CD4-positive, alpha-beta T cell treated with Interleukin-21 for 1 hour (primary cell): Measurements from ENCODE around the gene PLCB1.
A peak's percentile ranks its signal among the peaks of the same experiment; 100 is the strongest.

ENCODE experiments used
- DNase-seq: peaks from one replicate; pipeline ENCODE4 v3.0.0-alpha.2; 2020

The PLCB1 gene

DNA sequence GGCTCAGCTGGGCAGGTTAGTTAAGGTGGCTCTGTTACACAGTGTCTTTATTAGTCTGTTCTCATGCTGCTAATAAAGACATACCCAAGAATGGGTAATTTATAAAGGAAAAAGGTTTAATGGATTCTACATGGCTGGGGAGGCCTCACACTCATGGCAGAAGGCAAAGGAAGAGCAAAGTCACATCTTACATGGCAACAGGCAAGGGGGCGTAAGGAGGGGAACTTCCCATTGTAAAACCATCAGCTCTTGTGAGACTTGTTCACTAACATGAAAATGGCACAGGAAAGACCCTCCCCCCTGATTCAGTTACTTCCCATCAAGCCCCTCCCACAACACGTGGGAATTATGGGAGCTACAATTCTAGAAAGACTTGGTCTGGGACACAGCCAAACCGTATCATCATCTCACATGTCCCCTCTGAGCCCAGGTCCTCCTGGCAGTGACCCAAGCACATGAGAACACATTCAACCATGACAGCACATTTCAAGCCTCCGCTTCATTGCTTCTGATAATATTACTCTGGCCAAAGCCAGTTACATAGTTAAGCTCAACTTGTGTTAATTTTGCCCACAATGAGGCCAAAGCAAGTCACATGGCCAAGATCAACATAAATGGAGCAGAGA, 383.9 kb downstream of the PLCB1 start:
- no peak for DNase-seq

DNA sequence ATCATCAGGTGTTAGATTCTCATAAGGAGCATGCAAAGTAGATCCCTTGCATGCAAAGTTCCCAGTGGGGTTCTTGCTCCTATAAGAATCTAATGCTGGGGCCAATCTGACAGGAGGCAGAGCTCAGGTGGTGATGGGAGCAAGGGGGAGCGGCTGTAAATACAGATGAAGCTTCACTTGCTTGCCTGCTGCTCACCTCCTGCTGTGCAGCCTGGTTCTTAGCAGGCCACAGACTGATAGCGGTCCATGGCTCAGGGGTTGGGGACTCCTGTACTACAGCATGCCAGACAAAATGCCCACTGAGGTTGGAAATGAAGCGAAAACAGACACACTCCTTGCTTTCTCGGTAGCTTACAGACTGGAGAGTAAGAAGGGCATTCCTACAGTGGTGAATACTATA, 386.8 kb downstream of the PLCB1 start:
- DNase-seq, result no peak

DNA sequence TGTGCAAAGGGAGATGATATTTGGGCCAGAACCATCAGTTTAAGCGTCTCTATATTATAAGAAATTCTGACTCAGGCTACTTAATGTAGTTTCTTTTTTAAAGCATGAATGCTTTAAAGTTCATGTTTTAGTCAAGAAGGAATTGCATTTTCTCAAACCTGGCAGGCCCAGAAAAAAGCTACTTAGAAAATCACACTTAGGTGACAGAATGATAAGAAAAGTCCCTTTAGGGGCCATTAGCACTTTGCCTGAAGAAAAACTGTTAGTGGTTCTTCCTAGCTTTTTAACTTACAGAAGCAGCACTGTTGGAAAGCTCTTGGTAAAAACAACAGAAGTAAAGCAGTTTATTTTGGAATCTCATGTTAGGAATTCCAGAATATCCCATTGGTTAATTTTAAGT, 387.8 kb downstream of the PLCB1 start:
- no peak for DNase-seq

DNA sequence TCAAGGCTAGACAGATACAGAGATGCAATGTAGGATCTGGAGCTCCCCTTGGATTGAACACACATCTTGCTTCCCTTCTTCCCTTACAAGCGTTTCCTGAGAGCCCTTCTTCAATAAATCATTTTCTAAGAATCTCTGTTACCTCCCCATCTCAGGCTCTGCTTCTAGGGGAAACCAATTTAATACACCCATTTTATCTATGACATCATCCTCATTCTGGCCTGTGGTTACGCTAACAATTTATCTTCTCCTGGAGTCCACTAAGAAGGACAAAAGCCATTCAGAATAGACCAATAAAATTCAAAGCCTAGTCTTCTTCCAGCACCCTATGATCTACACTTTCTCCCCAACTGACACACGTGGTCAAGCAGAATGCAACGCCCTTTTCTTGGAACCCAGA, 390.1 kb downstream of the PLCB1 start:
- DNase-seq, result no peak

DNA sequence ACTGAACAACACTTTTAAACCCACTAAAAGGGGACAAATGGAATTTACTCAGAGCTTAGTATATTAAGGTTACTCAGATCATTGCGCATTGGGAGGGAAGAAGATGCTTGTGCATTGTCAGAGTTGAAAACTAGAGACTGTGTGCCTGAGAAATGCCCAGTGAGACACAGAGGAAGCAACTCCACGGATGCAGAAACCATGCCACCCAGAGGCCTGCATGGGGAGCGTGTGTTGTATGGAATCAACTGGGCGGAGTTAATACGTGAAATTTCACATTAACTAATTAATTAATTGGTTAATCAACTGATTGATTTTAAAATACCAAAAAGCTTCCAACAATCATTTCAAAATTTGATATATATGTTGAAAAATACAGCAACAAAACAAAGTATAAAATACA, 391.6 kb downstream of the PLCB1 start:
- DNase-seq, result no peak

DNA sequence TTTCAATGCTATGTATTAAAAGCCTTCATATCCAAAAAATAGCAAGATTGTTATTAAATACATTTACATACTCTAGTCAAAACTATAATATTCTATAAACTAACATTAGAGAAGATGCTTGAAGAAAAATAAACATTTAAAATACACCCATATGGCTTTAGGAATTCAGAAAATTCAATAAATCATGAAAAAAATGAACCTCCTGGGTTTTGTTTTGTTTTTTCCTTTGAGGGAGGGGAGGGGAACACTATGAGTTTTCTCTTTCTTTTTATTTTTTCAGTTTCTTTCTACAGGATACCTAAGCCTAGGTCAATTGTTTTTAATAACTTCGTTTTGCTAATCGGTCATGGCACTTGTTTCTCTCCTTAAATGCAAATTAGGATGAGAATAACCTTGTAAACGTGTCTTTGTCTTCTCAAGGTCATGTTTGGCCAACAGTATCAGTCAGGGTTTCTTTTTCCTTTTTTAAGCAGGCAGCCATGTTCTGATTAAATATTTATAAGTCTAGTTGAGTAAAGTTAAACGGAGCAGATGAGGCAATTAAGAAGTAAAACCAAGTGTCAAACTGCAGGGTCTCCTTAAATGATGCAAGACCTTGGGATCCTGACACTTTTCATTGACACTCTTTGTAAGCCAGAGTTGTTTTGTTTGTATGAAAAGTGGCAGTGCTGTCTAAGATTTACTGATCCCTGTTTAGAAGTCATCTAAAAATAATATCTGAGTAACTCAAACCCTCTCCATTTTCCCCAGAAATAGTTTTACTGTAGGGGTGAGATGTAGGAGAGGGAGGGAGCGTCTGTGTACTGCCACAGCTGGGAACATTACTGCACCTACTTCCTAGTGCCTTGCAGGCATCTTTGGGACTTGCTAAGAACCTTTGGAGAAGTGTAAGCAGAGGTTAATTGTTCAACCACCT, 392.3 kb downstream of the PLCB1 start:
- DNase-seq, result no peak

DNA sequence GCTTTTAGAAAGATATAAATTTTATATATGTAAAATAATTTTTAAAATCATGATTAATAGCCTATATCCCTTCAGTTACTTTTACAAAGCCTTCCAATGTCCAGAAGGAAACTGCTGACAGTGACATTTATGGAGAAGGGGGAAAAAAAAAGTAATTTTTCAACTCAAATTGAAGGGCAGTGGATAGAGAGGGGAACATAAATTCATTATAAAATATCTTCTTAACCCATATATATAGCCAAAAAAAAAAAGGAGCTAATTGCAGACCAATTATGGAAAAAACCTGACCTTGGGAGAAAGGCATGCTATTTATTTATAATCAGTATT, 392.9 kb downstream of the PLCB1 start:
- DNase-seq, result no peak

DNA sequence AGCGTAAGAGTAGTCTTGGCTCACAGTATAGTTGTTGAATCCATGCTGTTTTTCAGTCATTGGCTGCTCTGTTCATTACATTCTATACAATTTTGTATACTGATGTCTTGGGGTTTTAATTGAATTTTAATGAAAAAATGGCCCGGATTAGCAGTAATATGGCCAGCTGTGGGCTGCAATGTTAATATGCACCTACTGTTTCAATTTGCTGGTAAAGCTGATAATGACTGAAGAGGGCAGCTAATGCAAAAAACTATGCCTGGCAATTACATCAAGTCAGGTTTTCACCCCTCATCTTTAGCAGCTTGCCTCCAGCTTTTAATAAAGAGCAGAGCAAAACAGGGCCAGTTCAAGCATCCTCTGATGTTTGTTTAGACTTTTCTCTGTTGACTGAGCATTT, 394.5 kb downstream of the PLCB1 start:
- no peak for DNase-seq

DNA sequence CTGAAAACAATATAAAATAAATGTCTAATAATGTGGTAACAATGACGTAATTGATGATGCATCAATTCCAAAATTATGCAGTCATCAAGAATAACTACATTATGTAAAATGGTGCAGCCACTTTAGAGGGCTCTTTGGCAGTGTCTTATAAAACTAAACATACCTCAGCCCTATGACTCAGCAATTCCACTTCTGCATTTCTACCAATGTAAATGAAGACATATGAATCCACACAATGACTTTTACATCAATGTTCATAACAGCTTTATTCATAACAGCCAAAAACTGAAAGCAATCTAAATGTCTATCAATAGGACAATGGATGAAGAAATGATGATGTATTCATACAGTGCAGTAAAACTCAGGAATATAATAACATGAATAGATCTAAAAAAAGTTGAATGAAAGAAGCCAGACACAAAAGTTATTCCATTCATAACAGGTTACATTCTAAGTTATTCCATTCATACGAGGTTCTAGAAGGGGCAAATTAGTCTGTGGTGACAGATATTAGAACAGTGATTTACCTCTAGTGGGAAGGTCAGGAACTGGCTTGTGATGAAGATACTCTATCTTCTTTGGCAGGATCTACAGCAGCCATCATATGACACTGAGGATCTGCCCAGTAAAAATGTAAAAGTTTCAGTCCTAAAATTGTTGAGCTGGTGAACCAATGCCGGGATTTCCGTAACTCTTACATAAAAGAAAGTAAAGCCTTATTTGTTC, 396.1 kb downstream of the PLCB1 start:
- DNase-seq, result no peak

DNA sequence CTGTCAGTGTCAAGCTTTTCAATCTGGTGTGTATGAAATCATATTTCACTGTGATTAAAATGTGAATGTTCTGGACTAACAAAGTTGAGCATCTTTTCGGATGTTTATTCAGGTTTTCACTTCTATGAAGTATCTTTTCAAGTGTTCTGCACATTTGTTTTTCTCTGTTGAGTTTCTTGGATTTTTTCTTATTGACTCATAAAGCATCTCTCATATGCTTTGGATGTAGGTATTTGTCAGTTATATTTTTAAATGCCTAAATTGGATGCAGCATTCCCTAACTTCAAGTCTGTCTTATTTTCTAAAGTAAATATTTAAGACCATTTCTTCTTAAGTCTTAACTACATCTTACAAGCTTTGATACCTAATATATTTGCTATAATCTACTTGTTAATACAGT, 398.0 kb downstream of the PLCB1 start:
- DNase-seq, result no peak

DNA sequence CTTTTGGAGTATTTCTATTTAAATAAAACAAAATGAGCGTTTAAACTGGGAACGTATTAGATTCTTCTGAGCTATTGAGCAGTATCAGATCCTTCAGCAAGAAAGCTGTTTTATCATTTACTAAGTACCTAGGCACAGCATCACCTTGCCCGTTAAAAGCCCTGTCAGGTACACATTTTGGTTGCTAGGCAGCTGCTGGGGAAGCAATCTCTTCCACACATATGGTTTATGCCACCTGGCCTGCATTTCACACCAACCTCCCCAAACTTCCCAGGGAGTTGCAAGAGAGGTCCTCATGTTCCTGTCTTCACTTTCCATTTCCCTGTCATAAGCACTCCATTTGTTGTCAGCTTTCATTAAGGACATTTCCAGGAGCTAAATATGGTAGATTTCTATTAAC, 400.1 kb downstream of the PLCB1 start:
- DNase-seq, result no peak

DNA sequence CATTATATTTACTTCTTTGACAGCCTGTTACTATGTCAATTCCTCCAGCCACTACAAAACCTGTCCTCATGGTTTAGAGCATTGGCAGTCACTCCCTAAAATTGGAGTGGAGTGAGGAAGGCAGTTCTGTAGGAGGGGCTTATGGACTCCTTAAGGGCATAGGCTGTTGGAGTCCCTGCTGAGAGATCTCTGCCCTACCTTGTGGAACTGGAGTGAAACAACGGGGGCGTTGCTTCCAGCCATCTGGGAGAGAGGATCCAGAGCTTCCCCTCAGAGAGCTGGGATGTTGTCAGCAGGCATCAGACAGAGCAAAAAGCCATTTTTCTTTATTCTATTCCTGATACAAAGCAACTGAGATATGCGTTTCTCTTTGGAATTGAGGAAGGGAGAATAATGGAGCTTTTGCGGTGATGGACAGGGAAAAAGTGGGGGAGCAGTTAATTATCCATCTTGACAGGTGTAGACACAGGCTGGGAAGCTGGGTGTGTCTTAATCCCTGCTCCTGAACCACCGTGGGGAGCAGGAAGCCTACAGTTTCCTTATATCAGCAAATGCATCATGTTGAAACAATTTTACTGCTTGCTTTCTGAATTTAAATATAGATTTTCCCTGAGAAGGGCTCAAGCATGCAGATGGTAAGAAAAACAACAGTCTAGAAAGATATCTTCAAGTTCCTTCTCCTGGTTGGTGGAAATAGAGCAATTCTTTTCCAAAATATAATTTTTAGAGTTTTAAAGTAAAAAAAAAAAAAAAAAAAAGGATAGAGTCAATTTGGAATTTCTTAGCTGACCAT, 402.5 kb downstream of the PLCB1 start:
- no peak for DNase-seq

DNA sequence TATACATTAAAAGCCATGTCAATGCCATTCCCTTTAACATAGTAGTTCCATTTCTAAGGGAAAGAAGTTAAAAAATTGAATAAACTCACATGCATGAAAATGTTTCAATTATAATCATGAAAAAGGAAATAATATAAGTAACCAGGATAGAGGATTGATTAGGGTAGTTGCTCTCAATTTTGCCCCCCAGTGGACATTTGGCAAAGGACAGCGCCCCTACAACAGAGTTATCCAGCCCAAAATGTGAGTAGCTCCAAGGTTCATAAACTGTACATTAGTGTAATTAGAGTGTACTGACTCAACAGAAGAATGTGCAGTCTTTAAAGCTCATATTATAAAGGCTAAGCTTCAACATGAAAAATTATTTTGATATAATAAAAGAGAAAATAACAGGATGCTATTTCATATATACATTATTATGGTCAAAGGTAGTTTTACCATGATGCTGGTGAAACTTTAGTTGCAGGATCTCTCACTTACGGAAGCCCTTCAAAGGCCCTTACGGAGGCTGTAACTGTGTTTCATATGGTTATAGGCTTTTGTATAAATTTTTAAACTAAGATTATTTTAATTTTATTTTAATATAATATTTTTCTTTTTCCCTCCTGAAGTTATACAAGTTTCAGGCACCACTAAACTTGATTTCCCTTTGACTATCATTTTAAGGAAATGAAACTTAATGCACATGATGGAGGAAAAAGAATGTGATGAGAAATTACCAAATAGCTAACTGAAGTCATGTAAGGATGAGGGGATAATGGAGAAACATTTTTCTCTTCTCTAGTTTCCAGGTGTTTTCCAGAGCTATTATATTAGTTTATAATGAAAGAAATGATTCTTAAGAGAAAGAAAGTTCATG, 403.6 kb downstream of the PLCB1 start:
- peak; percentile 4 for DNase-seq

DNA sequence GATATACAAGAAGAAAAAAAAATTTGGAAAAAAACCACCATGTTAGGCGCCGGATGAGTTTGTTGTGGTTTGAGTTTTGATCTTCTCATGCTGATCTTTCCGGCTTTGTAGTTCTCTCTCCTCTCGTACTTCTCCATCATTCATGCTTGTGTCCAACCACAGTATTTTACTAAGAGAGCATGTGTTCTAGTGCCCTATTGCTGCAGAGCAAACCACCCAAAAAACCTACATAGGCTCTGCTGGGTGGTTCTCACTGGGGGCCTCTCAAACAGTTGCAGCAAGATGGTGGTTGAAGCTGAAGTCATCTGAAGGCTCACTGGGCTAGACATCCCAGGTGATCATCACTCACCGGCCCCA, 404.2 kb downstream of the PLCB1 start:
- no peak for DNase-seq

DNA sequence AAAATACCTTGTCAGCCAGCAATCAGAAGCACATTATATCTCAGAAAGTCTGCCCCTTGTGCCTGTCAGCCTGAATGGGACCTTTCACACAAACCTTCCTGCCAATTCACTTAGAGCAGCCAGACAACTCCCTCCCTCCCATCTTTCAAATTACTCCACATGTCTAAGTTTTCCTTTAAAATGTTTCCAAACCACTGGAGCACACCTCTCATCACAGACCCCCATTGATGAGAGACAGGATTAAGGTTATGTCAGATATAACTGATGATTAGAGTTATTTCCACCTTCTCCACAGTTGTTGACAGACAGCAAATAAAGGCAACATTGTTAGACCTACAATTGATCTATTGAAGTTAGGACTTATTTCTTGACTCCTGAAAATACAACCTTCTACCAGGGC, 408.4 kb downstream of the PLCB1 start:
- no peak for DNase-seq

DNA sequence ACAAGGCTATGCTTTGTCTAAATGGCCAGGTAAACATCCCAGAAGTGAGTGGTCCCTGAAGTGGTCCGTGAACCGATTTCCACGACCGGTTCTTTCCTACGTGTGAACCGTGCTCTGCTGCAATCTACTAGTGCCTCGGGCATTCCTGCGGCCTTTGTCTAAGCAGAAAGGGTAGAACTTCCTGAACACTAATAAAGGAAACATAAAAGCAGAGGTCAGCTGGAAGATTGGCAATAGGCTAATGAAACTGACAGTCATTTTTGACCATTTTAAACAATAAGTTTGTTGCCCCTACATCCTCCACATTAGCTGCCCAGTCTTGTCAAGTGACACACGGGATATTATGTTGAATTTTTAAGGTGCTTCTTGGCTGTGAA, 410.0 kb downstream of the PLCB1 start:
- DNase-seq, result no peak

DNA sequence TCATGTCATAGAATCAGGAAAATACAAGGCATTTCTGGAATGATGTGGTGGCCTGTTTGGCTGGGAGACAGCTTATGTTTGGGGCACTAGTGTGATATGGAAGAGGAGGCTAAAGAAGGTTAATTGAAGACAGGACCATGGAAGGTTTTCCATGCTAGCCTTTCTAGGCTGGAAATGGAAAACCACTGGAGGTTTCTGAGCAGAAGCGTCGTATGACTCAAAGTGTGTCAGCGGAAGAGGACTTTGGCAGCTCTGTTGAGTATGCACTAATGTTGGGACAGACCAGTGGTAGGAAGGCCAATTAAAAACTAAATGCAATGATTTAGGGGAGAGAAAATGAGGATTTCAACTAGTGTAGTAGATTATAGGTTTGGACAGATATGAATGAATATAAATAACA, 413.1 kb downstream of the PLCB1 start:
- no peak for DNase-seq

DNA sequence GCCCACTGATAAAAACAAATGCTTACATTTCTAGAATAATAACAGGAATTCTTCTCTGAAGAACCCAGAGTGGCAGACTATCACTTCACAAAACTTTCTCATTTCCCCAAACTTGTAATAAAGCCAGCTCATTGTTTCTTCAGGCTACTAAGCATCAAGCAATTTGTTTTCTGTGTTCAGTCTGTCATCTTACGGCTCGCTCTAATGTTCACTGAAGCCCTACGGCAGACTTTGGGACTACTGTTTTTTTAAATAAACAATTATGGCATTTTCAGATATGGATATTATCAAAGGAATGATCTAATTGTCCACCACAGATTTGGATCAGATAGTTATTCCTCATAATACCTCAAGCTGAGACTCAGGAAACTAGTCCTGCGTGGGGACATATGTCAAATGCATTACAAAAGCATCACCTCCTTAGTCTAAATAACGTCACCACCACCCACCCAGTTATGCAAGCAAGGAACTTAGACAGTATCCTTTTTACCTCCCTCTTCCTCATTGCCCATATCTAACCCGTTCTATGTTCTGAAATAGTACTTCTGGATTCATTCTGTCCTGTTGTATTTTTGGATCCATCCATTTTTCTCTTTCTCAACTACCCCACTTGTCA, 415.1 kb downstream of the PLCB1 start:
- DNase-seq, result no peak

DNA sequence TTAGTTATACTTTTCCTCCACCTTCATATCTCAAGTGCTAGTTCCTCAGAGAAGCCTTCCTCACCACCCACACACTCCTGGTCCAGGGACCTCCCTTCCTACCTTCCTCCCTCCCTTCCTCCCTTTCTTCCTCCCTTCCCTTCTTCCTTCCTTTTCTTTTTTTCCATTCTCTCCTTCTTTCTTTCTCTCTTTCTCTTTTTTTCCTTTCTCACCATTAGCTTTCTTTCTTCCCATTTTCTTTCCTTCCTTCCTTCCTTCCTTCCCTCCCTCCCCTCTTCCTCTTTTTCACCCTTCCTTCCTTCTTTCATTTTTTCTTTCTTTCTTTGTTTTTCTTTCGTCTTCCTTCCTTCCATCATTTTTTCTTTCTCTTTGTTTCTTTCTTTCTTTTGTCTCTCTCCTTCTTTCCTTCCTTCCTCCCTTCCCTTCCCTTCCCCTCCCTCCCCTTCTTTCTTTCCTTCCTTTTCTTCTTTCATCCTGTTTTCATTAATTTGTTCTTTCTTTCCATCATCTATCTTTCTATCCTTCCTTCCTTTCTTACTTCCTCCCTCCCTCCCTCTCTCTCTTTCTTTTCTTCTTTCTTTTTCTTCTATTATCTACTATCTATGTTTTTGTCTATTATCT, 416.0 kb downstream of the PLCB1 start:
- no peak for DNase-seq

DNA sequence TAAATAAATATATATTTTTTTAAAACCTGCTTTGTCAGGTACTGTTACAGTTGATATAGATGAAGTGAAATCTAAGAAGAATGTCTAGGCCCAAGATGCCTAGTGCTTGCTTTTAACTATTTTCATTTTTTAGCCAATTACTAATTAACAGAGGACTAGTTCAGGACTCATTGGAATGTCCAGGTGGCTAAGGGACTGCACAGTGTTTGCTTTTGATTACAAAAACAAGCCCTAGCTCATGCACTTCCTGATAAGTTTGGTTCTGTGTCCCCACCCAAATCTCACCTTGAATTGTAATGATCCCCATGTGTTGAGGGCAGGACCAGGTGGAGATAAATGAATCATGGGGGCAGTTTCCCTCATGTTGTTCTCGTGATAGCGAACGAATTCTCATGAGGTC, 417.1 kb downstream of the PLCB1 start:
- DNase-seq, result no peak

DNA sequence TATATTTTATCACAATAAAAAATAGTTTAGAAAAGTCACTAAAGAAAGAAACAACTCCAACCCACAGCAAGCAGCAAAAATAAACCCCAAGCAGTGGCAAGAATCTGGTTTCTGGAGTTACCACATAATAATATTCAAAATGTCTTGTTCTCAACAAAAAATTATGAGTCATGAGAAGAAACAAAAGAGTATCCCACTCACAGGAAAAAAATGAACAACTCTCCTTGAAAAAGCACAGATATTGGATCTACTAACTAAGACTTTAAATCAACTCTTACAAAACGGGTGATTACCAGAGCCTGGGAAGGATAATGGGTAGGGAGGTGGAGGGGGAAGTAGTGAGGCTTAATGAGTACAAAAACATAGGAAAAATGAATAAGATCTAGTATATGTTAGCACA, 425.6 kb downstream of the PLCB1 start:
- DNase-seq, result no peak

DNA sequence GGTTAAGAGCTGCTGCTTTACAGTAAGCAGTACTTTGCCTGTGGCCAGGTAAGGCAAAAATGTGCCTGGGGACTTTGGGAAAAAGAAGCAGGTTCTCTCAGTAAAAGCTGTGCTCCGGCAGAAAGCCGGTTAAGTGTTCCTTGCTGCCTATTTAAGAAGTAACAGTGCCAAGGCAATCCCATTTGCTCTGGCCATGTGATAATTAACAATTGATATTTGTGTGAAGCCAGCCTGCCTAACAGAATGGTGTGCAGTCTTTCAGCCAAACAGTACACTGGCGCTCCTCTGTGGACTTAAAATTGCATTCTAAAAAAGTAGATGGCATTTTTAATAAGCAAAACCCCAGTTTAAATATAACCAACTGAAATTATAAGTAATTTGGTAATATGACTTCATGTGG, 430.3 kb downstream of the PLCB1 start:
- no peak for DNase-seq
